Ovary (tissue), 9 donors: ENCODE measurements around the gene UBR4. TPM values are rescaled to one million over a fixed set of nuclear protein-coding genes. Genes with fewer than 3 reads are reported as not detected.

Experiments used
- DNase-seq, 5 donors: peaks; one replicate each; pipeline ENCODE4 v3.0.0-alpha.2; 2019 to 2020
- H3K27ac ChIP-seq, 2 donors: fragments of 200-600 bp; one replicate each; pipeline versions ENCODE4 v1.5.1 to v1.8.0; 2019 to 2022
- H3K27me3 ChIP-seq: fragments of 200-600 bp; one replicate; pipeline ENCODE4 v1.8.0; 2022
- H3K36me3 ChIP-seq: fragments of 200-600 bp; sonication (generic); one replicate; pipeline ENCODE4 v1.5.1; 2019
- H3K4me1 ChIP-seq: one replicate; pipeline ENCODE4 v1.8.1; 2013; ENCODE audit warnings: mild to moderate bottlenecking, moderate library complexity; ENCODE audit not compliant: insufficient read depth
- H3K4me3 ChIP-seq: fragments of 200-600 bp; sonication (generic); one replicate; pipeline ENCODE4 v1.5.1; 2017
- H3K9me3 ChIP-seq, 2 donors: fragments of 200-600 bp in 1 of 2; sonication (generic) in 1 of 2; one replicate each; pipeline versions ENCODE4 v1.5.1 to v1.8.1; 2013 to 2019; ENCODE audit warnings: mild to moderate bottlenecking in 1 of 2, moderate library complexity in 1 of 2
- CTCF ChIP-seq, 3 donors: fragments of 450-650 bp in 2 of 3; fragments of 200-600 bp in 1 of 3; IDR thresholded peaks; one replicate each; pipeline versions ENCODE4 v1.5.1 to v1.8.0; 2016 to 2022; ENCODE audit warnings: antibody characterized with exemption in 3 of 3, mild to moderate bottlenecking in 1 of 3
- EP300 ChIP-seq: sonication (generic); formaldehyde crosslinking; IDR thresholded peaks from one replicate; pipeline ENCODE4 v1.6.1; 2017; ENCODE audit warnings: antibody characterized with exemption
- POLR2A ChIP-seq: fragments of 450-650 bp; IDR thresholded peaks from one replicate; pipeline ENCODE4 v1.6.1; 2017; ENCODE audit warnings: antibody characterized with exemption, mild to moderate bottlenecking, moderate library complexity
- WGBS, 3 donors: extraction: QIAGEN DNeasy Blood & Tissue Kit in 1 of 3; methylation state at CpG; one replicate each; pipeline versions ENCODE4 v1.1.5 to v1.1.7; 2013 to 2017; 5-methylcytosine and 5-hydroxymethylcytosine counted together
- intact Hi-C, 4 donors: fragments of 100-400 bp; cut with DNase I; formaldehyde crosslinking; loops; one replicate each; pipeline versions ENCODE4 v1.11.0 to v1.15.1; 2022 to 2023
- polyA plus RNA-seq, 2 donors: library from polyadenylated mRNA; stranded (reverse); fragments of 200-250 nt in 1 of 2; fragments of 350-450 nt in 1 of 2; fragmentation: Illumina TruSeq in 1 of 2; extraction: RNeasy Lipid Tissue Mini Kit (QIAGEN cat#74804) in 1 of 2; gene quantifications; one replicate each; pipeline ENCODE4 v1.2.3, GENCODE V29; 2013 to 2014
- total RNA-seq, 7 donors: library from RNA; depleted of rRNA in 2 of 7; stranded (reverse); fragments of >200 nt in 2 of 7; fragmentation: NEBNext Ultra II Directional in 3 of 7; extraction: Animal tissue kit (Norgen Biotek cat#: 25700) in 3 of 7; gene quantifications; one replicate each; pipeline versions ENCODE4 v1.1.0 to v1.2.4, GENCODE V29; 2016 to 2023
- donor health status: DM: no; HTN: no; CAD: no; lungs with moderate emphysema.
- donor health status: DM: no; HTN: no; CAD: no.
- donor health status: Bipolar disorder and iron deficiency.
- donor health status: DM: yes; HTN: yes; CAD: no.
- donor health status: DM: no; HTN: no; CAD: no.
- donor health status: DM: yes; HTN: yes; CAD: no.

UBR4 gene
- total and polyA plus RNA-seq, 9 donors, result 78.7 to 139 (median 118) TPM

DNA sequence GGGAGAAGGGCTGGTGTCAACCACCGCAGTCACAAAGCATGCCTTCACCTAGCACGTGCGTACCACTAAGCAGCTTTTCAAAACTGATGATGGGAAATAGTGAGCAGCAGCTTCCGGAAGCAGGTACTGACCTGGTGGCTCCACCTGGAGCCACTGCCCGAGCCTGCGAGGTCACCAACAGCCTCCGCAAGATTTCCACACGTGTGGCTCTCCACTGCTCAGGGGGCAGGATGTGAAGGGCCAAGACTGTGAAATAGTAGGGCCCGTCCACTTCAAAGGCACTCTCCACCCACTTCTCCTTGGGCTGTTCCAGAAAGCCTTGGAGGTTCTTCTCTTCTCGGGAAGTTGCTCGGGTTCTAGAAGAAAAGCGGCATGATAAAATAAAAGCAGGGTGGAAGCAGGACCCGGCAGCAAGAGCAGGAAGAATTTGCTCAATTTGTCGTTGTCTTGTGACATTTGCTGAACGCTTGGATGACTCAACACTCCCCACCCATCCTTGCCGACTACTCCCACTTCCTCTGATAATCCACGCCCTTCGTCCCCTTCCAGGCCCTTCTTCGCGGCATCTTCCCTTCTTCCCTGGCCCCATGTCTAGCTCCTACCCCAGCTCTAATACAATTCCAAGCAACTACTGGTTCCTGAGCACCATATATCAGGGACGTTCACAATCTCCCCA is 128.7 kb downstream of the UBR4 start:
- H3K9me3 ChIP-seq, result no peaks in the 10 kb centered on the region
- TF ChIP-seq EP300 (no peak), CTCF (IDR thresholded peaks at IDR 0.05) (no peak), POLR2A (no peak)
- no peaks in the 10 kb centered on the region for H3K36me3 ChIP-seq
- no peak overlapping the region for H3K27ac ChIP-seq
- WGBS, 3 donors, result 64 to 66% (median 64%) methylated on average over 21 of the region's 21 CpGs
- H3K4me1 ChIP-seq, result no peaks in the 10 kb centered on the region
- H3K27me3 ChIP-seq, result no peaks in the 10 kb centered on the region
- intact Hi-C loops, result loop anchor here in 1 of 4 donors (10.0 kb wide), 1 partner anchor 167 kb away; no protein-coding TSS in a partner anchor
- no peak overlapping the region for H3K4me3 ChIP-seq
- no peak for DNase-seq

GRCh38 chr1:19080721-19081120 is 129.3 kb downstream of the UBR4 start:
- no peak for DNase-seq
- H3K27ac ChIP-seq, result no peak overlapping the region
- H3K4me3 ChIP-seq, result no peak overlapping the region
- intact Hi-C loops, result loop anchor here in 1 of 4 donors (10.0 kb wide), 1 partner anchor 166 kb away; no protein-coding TSS in a partner anchor
- H3K4me1 ChIP-seq, result no peaks in the 10 kb centered on the region
- TF ChIP-seq CTCF (IDR thresholded peaks at IDR 0.05), result no peak
- TF ChIP-seq EP300, result no peak
- no peak for TF ChIP-seq POLR2A
- no peaks in the 10 kb centered on the region for H3K27me3 ChIP-seq
- H3K36me3 ChIP-seq, result no peaks in the 10 kb centered on the region
- H3K9me3 ChIP-seq, result no peaks in the 10 kb centered on the region
- WGBS, 3 donors, result 58 to 62% (median 59%) methylated on average over 3 of the region's 3 CpGs

GRCh38 chr1:19079541-19080472 is 130.3 kb downstream of the UBR4 start:
- intact Hi-C loops, result loop anchor here in 1 of 4 donors (10.0 kb wide), 1 partner anchor 165 kb away; no protein-coding TSS in a partner anchor
- no peaks in the 10 kb centered on the region for H3K4me1 ChIP-seq
- H3K36me3 ChIP-seq, result no peaks in the 10 kb centered on the region
- no peak for DNase-seq
- no peak overlapping the region for H3K4me3 ChIP-seq
- H3K27me3 ChIP-seq, result no peaks in the 10 kb centered on the region
- H3K9me3 ChIP-seq, result no peaks in the 10 kb centered on the region
- H3K27ac ChIP-seq, result no peak overlapping the region
- 87 to 88% (median 88%) methylated on average over 16 of the region's 16 CpGs for WGBS, 3 donors
- no peak for TF ChIP-seq POLR2A

- no peak for DNase-seq
- Histone ChIP-seq H3K36me3 (no peaks in the 10 kb centered on the region), H3K27me3 (no peaks in the 10 kb centered on the region), H3K4me1 (no peaks in the 10 kb centered on the region), H3K9me3 (no peaks in the 10 kb centered on the region), H3K4me3 (no peak overlapping the region), H3K27ac (no peak overlapping the region)
- TF ChIP-seq POLR2A (no peak), CTCF (IDR thresholded peaks at IDR 0.05) (no peak), EP300 (no peak)
- intact Hi-C loops, result no loop called here
- WGBS, 3 donors, result 89 to 91% (median 89%) methylated on average over 4 of the region's 4 CpGs
These were observed 131.5 kb downstream of the UBR4 start for GRCh38 chr1:19078536-19078935.
